Stimulated activated CD4-positive, alpha-beta T cell treated with anti-CD3 and anti-CD28 coated beads, Interleukin-2, amount 100 ng/mL, for 48 hours (primary cell): ENCODE data around the gene TAF3.
A peak's percentile ranks its signal among the peaks of the same experiment; 100 is the strongest.

Experiments
- DNase-seq, 2 donors: peaks; one replicate each; pipeline ENCODE4 v3.0.0-alpha.2; 2020

Gene TAF3

DNA sequence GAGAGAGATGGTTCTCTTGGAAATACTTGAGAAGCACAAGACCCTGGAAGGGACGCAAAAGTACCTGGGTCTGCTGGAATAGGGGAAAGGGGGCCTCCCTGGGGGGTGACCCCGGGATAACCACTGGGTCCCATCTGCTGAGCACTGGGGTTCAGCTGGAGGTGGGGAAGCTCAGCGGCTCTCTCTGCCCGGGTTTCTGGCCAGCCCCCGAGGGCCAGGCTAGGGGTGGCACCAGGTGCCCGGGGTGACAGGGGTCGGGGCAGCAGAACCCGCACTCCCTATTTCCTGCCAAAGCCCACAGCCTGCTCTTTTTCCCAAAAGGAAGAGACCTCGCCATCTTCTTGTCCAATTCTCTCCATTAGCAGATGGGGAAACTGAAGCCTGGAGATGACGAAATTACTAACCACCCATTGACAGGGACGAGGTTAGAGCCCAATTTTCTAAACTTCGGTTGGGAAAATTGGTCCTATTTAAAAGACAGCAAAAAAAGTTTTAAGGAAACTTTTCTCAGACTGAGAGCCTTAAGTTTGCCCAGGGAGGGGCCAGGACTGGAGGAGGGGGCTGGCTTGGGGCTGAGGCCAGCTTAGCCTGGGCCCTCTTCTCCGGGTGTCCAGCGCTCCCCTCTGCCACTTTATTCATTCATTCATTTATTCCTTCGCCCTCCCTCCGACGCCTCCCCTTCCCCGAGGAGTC lies 218.3 kb downstream of the TAF3 start:
- no peak for DNase-seq

DNA sequence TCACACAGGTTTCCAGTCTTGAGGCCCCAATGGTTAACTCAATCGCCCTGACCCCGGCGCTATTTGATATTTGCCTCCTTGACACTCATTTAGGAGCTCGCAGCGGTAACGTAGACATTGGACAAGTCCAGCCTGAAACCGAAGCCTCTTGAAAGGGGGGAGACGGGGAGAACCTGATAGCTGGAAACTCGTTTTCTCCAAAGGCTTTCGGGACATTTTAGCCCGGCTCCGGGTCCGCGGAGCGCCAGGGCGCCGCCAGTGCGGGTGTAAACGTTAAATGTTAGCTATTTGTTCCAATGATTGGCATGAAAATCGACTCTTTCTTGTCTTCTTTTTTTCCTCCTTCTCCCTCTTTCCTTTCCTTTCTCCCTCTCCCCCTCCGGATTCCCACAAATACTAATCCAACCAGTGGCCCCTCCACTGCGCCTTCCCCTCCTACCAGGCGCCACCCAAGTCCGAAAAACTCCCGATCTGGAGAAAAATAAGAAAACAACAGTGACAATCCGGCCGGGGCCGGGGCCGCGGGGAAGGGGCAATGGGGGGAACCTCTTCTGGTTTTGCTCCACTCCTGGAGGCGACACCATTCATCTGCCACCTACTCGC lies 219.0 kb downstream of the TAF3 start:
- peak in 1 of 2 donors; percentile 5 for DNase-seq

DNA sequence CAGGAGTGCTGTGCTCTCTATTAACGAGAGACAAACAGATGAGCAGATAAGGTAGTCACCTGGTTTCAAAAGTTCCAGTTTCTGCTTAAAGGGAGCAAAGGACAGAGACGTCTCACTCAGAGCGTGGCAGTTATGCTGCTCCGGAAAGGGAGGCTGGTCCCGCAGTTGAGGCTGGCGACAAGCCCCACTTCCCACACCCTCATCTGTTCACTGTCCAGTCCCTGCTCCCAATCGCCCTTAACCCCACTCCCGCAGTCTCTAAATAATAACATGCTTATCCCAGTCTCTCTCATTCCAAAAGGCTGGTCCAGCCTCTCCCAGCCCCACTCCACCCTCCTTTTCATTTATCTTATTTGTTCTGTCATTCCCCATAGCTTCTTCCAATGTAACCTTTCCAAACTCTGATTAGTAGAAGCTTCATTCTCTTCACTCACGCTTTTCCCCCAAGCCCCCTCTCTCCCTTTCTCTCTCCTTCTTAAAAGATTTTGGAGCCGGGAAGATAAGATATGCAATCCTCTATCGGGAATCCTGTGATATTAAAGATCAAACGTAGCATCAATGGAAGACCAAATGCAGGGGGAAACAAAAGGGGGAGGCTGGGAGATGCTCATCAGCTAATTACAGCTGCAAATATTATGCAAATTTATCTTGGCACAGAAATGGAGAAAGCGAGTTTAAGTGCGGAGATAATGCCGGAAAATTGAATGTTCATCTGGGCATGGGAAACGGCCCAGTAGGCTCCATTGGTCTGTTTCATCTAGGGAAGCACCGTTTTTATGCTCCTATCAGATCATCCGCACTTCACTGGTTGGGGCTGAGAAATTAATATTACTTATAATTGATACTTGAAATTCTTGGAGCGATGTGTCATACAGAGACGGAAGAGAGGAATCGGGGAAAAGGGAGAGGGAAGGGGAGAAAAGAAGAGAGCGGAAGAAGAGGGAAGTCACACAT lies 219.9 kb downstream of the TAF3 start:
- DNase-seq: peak in 1 of 2 donors; percentile 7

DNA sequence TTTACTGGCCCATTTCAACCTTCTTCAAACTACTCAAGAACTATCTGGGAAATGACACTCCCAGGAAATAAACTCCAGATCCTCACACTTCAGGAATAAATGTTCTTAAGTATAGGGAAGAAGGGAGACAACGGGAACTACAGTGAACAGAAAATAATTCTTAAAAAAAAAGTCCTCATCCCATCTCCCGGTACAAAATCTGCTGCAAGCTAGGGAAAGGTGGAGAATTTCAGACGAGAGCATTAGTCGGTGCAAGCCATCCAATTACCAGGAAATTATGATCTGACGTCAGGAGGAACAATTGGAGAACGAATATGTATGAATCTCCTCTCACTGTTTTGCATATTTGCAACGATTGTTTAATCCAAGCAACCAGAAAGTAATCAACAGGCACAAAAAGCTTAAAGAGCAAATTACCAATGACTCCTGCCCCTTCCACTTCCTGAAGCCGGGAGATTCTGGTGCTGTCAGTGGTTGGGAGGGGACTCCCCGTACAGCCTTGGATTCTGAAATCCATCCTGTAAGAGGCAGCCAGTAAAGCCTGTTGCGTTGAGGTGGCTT lies 221.1 kb downstream of the TAF3 start:
- DNase-seq: no peak

DNA sequence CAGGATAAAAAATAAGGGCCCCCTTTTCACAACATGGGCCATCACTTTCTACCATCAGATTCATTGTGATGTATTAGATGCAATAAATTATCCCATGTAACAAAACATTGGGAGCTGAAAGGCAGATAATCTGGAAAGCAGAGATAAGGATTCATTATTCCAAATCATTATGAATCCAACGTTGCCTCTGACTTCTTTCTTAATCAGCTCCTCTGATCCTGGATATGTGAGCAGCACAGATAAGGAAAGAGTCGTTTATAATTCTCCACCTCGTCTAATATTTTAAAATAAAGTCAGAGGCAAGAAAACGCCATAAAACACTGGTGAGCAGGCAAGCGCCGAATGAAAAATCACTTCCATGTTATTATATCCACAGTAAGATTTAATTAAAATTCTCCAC lies 222.3 kb downstream of the TAF3 start:
- DNase-seq: no peak

DNA sequence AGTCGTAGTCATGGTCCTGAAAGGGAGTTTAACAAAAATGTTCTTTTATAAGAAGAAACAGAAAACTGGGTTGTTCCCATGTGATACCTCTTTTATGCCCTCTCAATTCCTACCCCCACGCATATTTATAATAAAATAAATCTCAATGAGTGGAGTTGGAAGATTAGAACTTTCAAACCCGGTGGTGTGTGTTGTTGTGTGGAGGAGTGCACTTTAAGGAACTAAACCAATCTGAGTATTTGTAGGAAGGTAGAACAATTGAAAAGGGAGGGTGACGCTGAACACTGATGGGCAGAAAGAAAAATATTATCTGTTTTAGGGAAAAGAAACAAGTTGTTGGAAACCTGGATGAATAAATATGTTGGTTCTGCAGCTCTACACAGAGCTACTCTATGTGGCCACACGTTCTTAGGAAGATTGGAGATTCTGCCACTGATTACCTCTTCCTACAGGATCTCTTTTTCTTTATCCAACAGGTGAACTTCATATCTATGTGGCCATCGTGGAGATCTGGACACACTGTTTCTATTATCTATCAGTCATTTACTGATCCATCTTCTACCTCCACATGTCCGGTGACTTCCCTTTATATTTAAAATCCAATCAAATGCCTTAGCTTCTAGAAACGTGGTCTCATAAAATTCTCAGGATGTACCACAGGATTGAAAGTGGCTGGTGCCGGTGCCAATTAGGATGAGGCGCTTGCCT lies 223.1 kb downstream of the TAF3 start:
- no peak for DNase-seq

DNA sequence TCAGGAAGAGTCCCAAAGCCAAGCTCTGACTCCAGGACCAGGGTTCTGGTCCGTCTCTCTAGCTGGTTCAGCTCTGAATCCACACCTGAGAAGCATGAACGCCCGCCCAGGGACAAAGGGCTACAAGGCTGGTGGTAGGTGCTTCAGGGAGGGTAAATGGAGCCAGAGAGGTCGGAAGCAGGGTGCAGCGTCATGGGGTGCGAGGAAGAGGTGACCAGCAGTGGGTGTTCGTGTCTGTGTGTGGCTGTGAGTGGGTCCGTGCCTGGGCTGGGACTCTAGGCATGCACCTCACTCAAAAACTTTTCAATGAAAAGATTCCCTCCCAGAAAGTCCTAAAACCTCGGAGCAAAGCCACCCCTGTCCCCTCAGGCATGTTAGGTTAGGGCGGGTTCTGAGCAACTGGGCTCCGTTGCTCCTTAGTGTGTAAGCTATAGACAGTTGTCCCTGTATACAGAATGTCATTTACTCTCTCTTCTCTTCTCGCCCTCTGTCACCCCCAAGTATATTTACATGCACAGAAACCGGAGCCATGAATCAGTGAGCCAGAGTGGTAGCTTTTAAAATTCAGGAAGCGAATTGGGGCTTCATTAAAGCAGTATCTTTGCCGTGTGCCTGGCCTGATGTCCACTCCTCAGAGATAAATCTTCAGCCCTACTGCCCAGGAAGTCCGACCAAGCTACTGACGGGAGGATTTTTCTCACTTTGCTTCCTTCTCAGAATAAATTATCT lies 223.9 kb downstream of the TAF3 start:
- no peak for DNase-seq

DNA sequence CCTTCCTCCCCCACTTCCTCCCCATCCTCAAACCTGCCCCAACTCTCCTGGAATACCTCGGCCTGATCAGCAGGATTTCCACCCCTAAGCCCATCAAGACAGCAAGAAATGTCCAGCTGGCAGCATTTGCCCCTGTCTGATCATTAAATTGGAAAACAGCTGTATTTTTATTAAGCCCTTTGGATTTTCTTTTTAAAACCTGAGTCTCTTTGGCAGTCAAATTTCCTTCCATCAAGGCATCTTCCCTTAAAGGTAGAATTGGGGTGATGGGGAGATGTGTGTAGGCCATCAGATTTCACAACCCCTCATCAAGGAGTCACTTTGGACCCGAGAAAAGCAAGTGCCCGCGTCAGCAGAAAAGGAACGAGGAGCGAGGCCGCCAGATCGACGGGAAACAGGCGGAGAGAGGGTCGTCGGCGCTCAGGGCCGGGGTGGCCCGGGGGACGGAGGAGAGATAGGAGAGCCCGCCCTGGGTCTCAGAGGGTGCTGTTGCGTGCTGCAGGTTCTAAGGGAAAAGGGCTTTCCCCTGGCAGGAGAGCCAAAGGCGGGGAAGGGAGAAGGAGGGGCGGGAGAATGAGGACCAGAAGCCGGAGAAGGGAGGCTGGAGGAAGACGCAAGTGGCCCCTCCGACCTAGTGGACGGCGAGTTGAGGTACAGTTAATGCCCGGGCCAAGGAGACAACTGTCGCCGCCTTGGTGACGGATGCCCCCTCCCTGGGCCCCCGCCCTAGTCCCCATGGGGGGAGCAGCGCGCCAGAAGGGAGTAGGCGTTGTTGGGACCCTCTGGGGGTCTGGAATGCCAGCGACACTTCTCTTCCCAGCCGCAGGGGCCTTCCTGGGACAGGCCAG lies 224.6 kb downstream of the TAF3 start:
- no peak for DNase-seq

DNA sequence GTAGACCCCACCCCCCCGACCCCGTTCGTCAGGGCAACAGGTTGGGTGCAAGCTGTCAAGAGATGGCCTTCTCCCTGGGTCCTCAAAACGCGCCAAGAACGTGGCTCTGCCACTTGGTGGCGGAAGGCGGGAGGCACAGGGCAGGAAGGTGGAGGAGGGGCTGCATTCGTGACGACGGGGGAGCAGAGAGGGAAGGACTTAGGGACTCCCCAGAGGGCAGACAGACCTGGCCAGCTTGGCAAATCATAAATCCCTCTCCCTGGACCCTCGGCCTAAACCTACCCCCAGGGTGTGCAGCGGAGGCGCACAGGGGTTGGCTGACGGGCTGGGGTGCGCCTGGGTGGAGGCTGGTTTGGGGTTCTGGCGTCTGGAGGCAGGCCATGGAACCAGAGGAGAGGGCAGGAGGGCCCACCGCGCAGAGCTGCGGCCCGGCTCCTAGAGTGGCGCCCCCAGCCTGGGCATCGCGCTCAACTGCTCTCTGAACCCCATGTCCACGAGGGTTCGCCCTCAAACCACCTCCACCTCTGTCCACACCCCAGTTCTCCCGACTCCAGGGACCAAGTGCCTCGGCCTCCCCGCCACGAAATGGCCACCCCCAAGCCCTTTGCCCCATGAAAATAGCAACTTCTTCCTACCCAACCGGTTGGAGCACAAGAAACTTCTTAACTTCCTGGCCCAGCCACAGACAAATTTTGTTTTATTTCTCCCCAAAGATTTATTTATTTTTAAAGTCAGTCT lies 225.4 kb downstream of the TAF3 start:
- peak in 1 of 2 donors; percentile 37 for DNase-seq

DNA sequence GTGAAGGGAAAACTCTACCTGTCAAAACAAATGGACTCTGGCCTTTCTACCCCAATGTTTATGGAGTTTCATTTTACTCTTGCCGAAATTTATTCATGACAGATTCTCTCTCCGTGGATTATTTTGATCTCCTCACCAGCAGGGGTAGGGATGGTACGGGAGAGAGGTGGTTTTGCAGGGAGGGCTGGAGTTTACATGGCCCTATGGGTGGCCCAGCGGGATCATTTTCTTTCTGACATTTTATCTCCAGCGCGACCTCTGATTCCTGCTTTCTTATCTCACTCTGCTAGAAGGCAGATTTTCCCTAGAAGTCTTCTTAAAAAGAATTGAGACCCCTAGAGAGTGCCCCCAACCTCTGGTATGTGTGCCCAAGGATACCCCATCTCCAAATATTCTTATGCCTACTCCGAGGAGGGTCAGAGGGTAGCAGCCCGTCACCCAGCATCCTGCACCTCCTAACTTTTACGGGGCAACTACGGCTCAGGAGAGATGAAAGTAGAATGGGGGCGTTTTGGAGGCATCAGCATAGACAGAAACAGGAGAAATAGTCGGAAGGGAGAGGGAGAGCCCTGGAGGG lies 226.1 kb downstream of the TAF3 start:
- no peak for DNase-seq

DNA sequence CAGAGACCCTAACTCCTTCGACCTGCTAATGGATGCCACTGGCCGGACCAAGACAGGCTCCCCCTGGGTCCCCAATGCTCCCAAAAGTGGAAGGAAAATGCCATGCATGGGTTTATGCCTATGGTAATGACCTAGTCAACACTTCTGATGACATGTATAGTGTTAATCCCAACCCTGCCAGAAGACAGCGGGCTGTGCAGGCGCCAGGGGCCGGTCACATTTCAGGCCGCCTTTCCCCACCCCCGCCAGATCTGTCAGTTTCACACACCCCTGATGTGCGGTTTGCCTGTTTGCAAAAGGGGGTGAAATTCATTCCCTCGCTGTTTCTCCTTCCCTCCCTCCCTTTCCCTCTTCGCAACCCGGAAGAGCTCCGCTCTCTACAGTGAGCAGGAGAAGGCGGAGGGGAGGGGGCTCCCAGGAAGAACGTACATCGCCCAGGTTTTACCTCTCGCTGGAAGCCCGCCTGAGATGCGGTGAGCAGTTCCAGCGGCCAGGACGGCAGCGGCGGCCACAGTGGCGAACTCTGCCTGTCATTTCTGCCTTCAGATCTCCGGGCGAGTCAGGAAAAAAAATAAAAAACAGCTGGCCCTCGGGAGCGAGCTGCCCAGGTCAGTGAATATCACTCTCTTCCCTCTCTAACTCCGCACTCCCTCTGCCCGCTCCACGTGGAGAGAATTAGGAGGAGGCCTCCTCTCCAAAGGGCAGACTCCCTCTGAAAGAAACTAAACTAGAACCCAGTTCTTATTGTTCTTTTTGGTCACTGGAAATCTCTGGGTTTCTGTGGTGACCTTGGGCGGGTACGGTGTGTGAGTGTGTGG lies 226.8 kb downstream of the TAF3 start:
- peak in 1 of 2 donors; percentile 7 for DNase-seq

DNA sequence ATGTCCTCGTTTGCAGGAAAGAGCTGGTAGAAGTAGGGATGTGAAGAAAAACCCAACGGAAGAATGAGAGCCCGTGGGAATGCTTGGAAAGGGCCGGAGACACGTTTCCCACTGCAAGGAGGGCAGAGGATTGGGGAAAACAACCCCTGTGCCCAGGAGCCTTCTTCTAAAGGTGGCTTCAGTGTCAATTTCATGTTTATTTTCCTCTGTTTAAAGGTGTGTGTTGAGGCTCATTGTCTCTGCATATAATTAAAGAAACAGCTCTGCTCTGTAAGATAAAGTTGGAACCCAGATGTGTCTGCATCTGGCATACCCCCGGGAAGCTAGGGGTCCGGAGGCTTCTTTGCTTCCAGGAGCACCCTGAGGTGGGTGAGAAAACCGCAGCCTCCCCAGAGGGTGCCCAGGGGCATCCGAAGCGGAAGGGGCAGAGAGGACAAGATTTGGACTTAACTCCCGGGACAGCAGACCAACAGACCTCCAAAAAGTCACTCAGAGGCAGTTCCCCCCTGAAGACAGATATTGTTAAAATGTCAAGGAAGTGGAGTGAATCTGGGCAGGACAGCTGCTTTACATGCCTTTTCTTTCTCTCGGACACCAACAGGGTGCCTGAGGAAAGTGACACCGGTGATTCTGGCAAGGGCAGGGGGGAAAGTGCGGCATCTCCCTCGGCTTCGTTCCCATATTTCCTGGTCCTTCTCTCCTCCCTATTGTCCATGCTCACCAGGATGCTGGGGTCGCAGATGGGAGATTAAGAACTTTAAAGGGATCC lies 227.6 kb downstream of the TAF3 start:
- DNase-seq: no peak

DNA sequence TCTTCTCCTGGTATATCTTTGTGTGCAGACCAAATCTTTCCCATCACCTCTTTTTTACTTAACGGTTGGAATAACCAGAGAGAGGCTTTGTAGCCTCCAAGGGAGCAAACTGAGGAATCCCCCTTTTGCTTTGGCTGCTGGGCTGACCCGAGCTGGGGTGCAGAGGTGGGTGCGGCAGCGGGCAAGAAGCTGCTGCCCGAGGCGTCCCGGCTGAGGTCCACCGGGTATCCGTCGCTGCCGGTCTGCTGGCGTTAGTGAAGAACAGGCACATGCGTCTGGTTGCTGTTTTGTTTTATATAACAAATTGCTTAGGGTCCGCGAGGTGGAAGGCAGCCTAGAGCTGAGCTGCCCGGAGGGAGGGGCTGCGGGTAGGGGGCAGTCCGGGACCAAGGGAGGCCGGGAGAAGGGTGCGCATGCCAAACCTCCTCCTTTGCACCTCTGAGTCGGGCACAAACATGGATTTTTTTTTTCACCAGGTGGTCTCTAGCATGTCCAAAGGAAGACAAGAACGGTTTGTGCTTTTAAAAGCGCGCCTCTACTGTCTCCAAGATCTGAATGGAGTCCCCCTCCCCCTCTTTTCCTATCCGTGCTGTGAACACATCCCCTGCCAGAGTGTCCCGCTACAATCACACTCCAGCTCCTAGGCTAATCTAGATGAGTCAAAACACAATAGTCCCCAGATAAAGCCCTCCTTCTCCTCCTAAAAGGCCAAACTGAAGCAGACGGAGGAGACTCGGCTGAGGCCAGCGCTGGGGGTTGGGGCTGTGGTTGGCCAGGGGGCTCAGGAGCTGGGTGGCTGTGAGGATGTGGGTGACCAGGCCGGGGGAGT lies 229.4 kb downstream of the TAF3 start:
- peak in 1 of 2 donors; percentile 2 for DNase-seq

DNA sequence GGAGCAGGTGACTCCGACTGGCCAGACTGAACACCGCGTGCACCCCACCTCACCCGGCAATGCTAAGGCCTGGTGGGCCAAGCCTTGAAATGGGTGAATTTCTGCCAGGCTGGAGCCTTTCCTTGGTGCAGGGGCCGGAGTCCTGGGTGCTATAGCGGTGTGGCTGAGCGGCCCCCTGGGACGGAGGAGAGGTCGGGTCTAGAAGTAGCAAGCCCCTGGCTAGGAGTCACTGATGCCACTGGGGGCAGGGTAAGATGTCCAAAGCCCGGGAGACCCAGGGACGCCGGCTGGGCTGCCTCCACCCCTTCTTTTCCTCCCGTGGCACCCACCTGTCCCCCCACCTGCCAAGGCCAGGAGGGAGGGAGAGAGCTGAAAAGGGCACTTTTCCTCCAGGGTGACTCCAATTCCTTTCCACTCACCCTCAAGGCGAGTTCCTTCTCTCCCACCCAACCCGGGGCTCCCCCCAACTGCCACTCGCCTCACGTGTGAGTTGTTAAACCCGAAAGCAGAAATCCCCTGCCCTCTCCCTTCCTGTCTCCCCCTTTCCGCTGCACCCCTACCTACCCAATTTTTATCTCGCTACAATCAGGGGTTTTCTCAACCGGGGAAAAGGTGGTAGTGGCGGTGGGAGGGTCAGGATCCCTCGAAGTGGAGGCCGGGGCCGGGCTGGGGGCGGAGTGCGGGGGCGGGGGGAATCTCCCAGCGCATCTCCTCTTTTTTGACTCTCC lies 230.1 kb downstream of the TAF3 start:
- DNase-seq: peak in 1 of 2 donors; percentile 16

DNA sequence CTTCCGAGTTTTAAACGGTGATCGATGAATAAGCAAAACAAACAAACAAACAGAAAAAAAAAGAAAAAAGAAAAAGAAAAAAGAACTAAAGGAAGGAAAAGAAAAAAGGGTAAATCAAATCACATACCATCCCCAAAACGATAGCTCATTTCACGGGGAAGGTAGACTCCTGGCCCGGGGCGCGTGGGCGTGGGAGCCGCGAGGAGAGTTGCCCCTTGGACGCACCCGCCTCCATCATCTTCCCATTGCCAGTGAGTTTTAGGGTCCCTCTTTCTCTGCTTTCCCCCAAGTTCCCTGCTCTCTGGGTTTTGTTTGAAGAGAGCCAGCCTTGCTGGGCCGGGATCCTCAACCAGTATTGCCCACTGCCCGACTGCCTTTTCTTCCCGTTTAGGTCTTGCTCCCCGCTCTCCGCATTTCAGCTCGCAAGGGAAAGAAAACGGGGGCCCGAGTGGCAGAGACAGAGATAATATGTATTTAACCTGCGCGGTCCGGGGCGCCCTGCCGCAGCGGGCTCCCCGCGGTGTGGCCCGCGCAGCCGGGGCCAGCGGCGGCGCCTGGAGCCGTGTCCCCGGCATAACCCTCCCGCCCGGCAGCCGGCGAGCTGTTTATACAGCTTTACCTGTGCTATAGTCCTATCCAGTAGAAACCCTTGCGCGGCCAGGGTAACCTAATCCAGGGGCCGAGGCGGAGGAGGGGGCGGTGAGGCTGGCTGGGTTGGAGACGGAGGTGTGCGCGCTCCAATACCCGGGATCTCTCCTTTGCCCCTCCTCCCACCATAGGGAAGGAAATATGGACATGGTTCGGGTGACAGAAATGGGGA lies 230.9 kb downstream of the TAF3 start:
- peak in 1 of 2 donors; percentile 24 for DNase-seq
